Mesothelial cell of epicardium (in vitro differentiated cells): Measurements from ENCODE around the gene MARCHF3. TPM values are rescaled to one million over a fixed set of nuclear protein-coding genes. Genes with fewer than 3 reads are reported as not detected.

Experiments used
- DNase-seq, 2 experiments: peaks; one replicate each; pipeline ENCODE4 v3.0.0; 2021; ENCODE audit warnings: low spot score in 2 of 2; ENCODE audit not compliant: unreplicated experiment in 2 of 2
- H3K27ac Mint-ChIP-seq: 2 replicates; pipeline ENCODE4 v1.8.0; 2021; ENCODE audit warnings: mixed read lengths
- H3K27me3 Mint-ChIP-seq: 2 replicates; pipeline ENCODE4 v1.8.0; 2021; ENCODE audit warnings: low read depth, mixed read lengths
- H3K36me3 Mint-ChIP-seq: 2 replicates; pipeline ENCODE4 v1.8.0; 2021; ENCODE audit warnings: mixed read lengths
- H3K4me1 Mint-ChIP-seq: 2 replicates; pipeline ENCODE4 v1.8.0; 2021; ENCODE audit warnings: mixed read lengths
- H3K4me3 Mint-ChIP-seq: 2 replicates; pipeline ENCODE4 v1.8.0; 2021; ENCODE audit warnings: mild to moderate bottlenecking, moderate library complexity, mixed read lengths
- H3K9me3 Mint-ChIP-seq: 2 replicates; pipeline ENCODE4 v1.8.0; 2021; ENCODE audit warnings: mixed read lengths
- CTCF ChIP-seq: fragments of 200-600 bp; sonication (generic); IDR thresholded peaks from one replicate; pipeline ENCODE4 v1.5.0; 2021; ENCODE audit warnings: antibody characterized with exemption; ENCODE audit not compliant: unreplicated experiment
- total RNA-seq: library from RNA; stranded (reverse); gene quantifications from 3 replicates; pipeline ENCODE4 v1.2.1, GENCODE V29; 2021

Gene MARCHF3
- total RNA-seq, 1 donor from 2014 or later = 9.4 TPM

GRCh38 chr5:127072861-127073846 is 42.8 kb upstream of the MARCHF3 start, which contains the start of gene C5orf63:
TSS of gene C5orf63 (minus strand) at chr5:127073502. CDS start at chr5:127058995, 14,507 bp downstream.
- Mint-ChIP-seq H3K4me1 (peaks cover 6% of the 10 kb centered on the region), H3K4me3 (peak within 1 kb of the TSS; percentile 66), H3K36me3 (no peaks in the 10 kb centered on the region), H3K27ac (no peak within 1 kb of the TSS), H3K9me3 (no peaks in the 10 kb centered on the region), H3K27me3 (no peaks in the 10 kb centered on the region)
- TF ChIP-seq CTCF = no peak
- DNase-seq = no peak

GRCh38 chr5:127070243-127070642 is 39.9 kb upstream of the MARCHF3 start:
- no peaks in the 10 kb centered on the region for H3K9me3 Mint-ChIP-seq
- no peak overlapping the region for H3K4me3 Mint-ChIP-seq
- no peak overlapping the region for H3K27ac Mint-ChIP-seq
- H3K27me3 Mint-ChIP-seq = no peaks in the 10 kb centered on the region
- no peaks in the 10 kb centered on the region for H3K36me3 Mint-ChIP-seq
- no peak for DNase-seq
- no peak for TF ChIP-seq CTCF
- no peaks in the 10 kb centered on the region for H3K4me1 Mint-ChIP-seq

- no peak for DNase-seq
- no peaks in the 10 kb centered on the region for H3K4me1 Mint-ChIP-seq
- no peak overlapping the region for H3K27ac Mint-ChIP-seq
- H3K27me3 Mint-ChIP-seq = no peaks in the 10 kb centered on the region
- H3K36me3 Mint-ChIP-seq = no peaks in the 10 kb centered on the region
- H3K9me3 Mint-ChIP-seq = no peaks in the 10 kb centered on the region
- no peak for TF ChIP-seq CTCF
- H3K4me3 Mint-ChIP-seq = no peak overlapping the region
Measured at GRCh38 chr5:127068493-127069214, 38.3 kb upstream of the MARCHF3 start.

- no peaks in the 10 kb centered on the region for H3K9me3 Mint-ChIP-seq
- no peaks in the 10 kb centered on the region for H3K36me3 Mint-ChIP-seq
- peaks cover 5% of the 10 kb centered on the region for H3K4me1 Mint-ChIP-seq
- no peak overlapping the region for H3K27ac Mint-ChIP-seq
- no peak for TF ChIP-seq CTCF
- no peaks in the 10 kb centered on the region for H3K27me3 Mint-ChIP-seq
- no peak overlapping the region for H3K4me3 Mint-ChIP-seq
- DNase-seq = no peak
Measured at GRCh38 chr5:127066721-127067120, 36.4 kb upstream of the MARCHF3 start.

GRCh38 chr5:127064253-127064840 is 34.0 kb upstream of the MARCHF3 start:
- H3K36me3 Mint-ChIP-seq = no peaks in the 10 kb centered on the region
- no peak overlapping the region for H3K27ac Mint-ChIP-seq
- H3K4me3 Mint-ChIP-seq = no peak overlapping the region
- TF ChIP-seq CTCF = no peak
- H3K27me3 Mint-ChIP-seq = no peaks in the 10 kb centered on the region
- H3K9me3 Mint-ChIP-seq = no peaks in the 10 kb centered on the region
- peaks cover 9% of the 10 kb centered on the region for H3K4me1 Mint-ChIP-seq
- DNase-seq = no peak
